Measurements from ENCODE around the gene DIP2A. TPM values are rescaled to one million over a fixed set of nuclear protein-coding genes. Genes with fewer than 3 reads are reported as not detected.
"Not testable (repeated sequence)": the region's sequence is repeated elsewhere in the genome, so short reads cannot be mapped to it uniquely, and the experiment has no call there.

DIP2A gene
- total RNA-seq, 2 experiments from 2014 or later, result 61.2 to 66.1 TPM

- CTCF ChIA-PET, result no interaction called here
- intact Hi-C loops (cut with DNase I, micrococcal nuclease), result no loop called here
Observed at GRCh38 chr21:46517361-46517760, 58.7 kb downstream of the DIP2A start.

GRCh38 chr21:46518983-46519583 lies 60.4 kb downstream of the DIP2A start:
- no peak for ATAC-seq (ENCODE audit: poor library complexity)
- H3K27me3 ChIP-seq (ENCODE audit: control insufficient read depth in 1 of 2, insufficient read depth in 2 of 2, low read length in 2 of 2), result no peaks in the 10 kb centered on the region
- H3K27me3 Mint-ChIP-seq, result no peaks in the 10 kb centered on the region
- H3K27ac Mint-ChIP-seq, result no peak overlapping the region
- no peak for DNase-seq
- H3K4me1 Mint-ChIP-seq (ENCODE audit: low read depth), result peaks cover 18% of the 10 kb centered on the region
- H3K27ac ChIP-seq (ENCODE audit: low read depth in 1 of 2, low read length in 2 of 2), result no peak overlapping the region
- peaks cover 25% of the 10 kb centered on the region for H3K36me3 ChIP-seq (ENCODE audit: insufficient read depth, low read length)
- no peaks in the 10 kb centered on the region for H3K9me3 ChIP-seq (ENCODE audit: control insufficient read depth in 1 of 2, insufficient read depth in 1 of 2, low read length in 2 of 2)
- POLR2A ChIA-PET, result interaction anchor here (0.7 kb wide), 1 partner anchor 13 kb away, joined by 3 read pairs; no protein-coding TSS in a partner anchor
- intact Hi-C loops (cut with DNase I, micrococcal nuclease), result no loop called here
- no peak overlapping the region for H3K4me3 Mint-ChIP-seq
- peaks cover 8% of the 10 kb centered on the region for H3K4me1 ChIP-seq (ENCODE audit: insufficient read depth, low read length)
- no peak overlapping the region for H3K4me3 ChIP-seq (ENCODE audit: low read length)
- no peak for TF ChIP-seq CTCF (IDR thresholded peaks at IDR 0.05)
- peaks cover 77% of the 10 kb centered on the region for H3K36me3 Mint-ChIP-seq (ENCODE audit: low read depth)
- H3K9me3 Mint-ChIP-seq, result no peaks in the 10 kb centered on the region
- CTCF ChIA-PET, result no interaction called here

More at GRCh38 chr21:46517361-46517760, 58.7 kb downstream of the DIP2A start:
- Mint-ChIP-seq H3K9me3 (no peaks in the 10 kb centered on the region), H3K4me1 (ENCODE audit: low read depth) (peaks cover 26% of the 10 kb centered on the region), H3K27me3 (no peaks in the 10 kb centered on the region), H3K4me3 (no peak overlapping the region), H3K27ac (no peak overlapping the region), H3K36me3 (ENCODE audit: low read depth) (peaks cover 84% of the 10 kb centered on the region)
- Histone ChIP-seq H3K27me3 (ENCODE audit: control insufficient read depth in 1 of 2, insufficient read depth in 2 of 2, low read length in 2 of 2) (no peaks in the 10 kb centered on the region), H3K27ac (ENCODE audit: low read depth in 1 of 2, low read length in 2 of 2) (no peak overlapping the region), H3K9me3 (ENCODE audit: control insufficient read depth in 1 of 2, insufficient read depth in 1 of 2, low read length in 2 of 2) (no peaks in the 10 kb centered on the region), H3K4me1 (ENCODE audit: insufficient read depth, low read length) (peaks cover 8% of the 10 kb centered on the region), H3K4me3 (ENCODE audit: low read length) (no peak overlapping the region), H3K36me3 (ENCODE audit: insufficient read depth, low read length) (peaks cover 27% of the 10 kb centered on the region)
- ATAC-seq (ENCODE audit: poor library complexity), result no peak
- TF ChIP-seq CTCF (IDR thresholded peaks at IDR 0.05), result no peak
- POLR2A ChIA-PET, result no interaction called here
- no peak for DNase-seq

DNA sequence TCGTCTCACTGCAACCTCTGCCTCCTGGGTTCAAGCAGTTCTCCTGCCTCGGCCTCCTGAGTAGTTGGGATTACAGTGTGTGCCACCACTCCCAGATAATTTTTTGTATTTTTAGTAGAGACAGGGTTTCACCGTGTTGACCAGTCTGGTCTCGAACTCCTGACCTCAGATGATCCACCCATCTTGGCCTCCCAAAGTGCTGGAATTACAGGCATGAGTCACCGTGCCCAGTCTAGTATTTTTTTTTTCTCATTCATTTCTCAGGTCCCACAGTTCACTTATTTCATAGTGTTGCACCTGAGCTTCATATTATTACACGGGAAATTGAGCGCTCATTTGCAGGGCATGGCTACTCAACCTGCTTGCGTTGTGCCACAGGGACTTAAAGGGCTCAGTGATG lies 68.7 kb downstream of the DIP2A start:
- ATAC-seq (ENCODE audit: poor library complexity); intact Hi-C loops (cut with DNase I, micrococcal nuclease); H3K27me3 Mint-ChIP-seq; H3K4me3 ChIP-seq (ENCODE audit: low read length); H3K27me3 ChIP-seq (ENCODE audit: control insufficient read depth in 1 of 2, insufficient read depth in 2 of 2, low read length in 2 of 2); CTCF ChIA-PET; H3K4me3 Mint-ChIP-seq; H3K4me1 ChIP-seq (ENCODE audit: insufficient read depth, low read length); H3K9me3 Mint-ChIP-seq; H3K9me3 ChIP-seq (ENCODE audit: control insufficient read depth in 1 of 2, insufficient read depth in 1 of 2, low read length in 2 of 2); H3K27ac ChIP-seq (ENCODE audit: low read depth in 1 of 2, low read length in 2 of 2); DNase-seq: not testable (repeated sequence)
- Mint-ChIP-seq H3K27ac (peak overlapping the region; percentile 19), H3K4me1 (ENCODE audit: low read depth) (peaks cover 50% of the 10 kb centered on the region), H3K36me3 (ENCODE audit: low read depth) (peaks cover 63% of the 10 kb centered on the region)
- POLR2A ChIA-PET, result interaction anchor here (1.4 kb wide), 1 partner anchor 109 kb away, joined by 6 read pairs; no protein-coding TSS in a partner anchor
- peaks cover 12% of the 10 kb centered on the region for H3K36me3 ChIP-seq (ENCODE audit: insufficient read depth, low read length)

- ATAC-seq (ENCODE audit: poor library complexity), result no peak
- no peaks in the 10 kb centered on the region for H3K9me3 ChIP-seq (ENCODE audit: control insufficient read depth in 1 of 2, insufficient read depth in 1 of 2, low read length in 2 of 2)
- intact Hi-C loops (cut with DNase I, micrococcal nuclease), result no loop called here
- Mint-ChIP-seq H3K27ac (peak overlapping the region; percentile 19), H3K4me1 (ENCODE audit: low read depth) (peaks cover 53% of the 10 kb centered on the region), H3K36me3 (ENCODE audit: low read depth) (peaks cover 67% of the 10 kb centered on the region), H3K4me3 (no peak overlapping the region), H3K27me3 (no peaks in the 10 kb centered on the region), H3K9me3 (no peaks in the 10 kb centered on the region)
- no peak for TF ChIP-seq CTCF (IDR thresholded peaks at IDR 0.05)
- no peak overlapping the region for H3K4me3 ChIP-seq (ENCODE audit: low read length)
- DNase-seq, result no peak
- H3K4me1 ChIP-seq (ENCODE audit: insufficient read depth, low read length), result peaks cover 5% of the 10 kb centered on the region
- no peaks in the 10 kb centered on the region for H3K27me3 ChIP-seq (ENCODE audit: control insufficient read depth in 1 of 2, insufficient read depth in 2 of 2, low read length in 2 of 2)
- ChIA-PET POLR2A (interaction anchor here (0.6 kb wide), 1 partner anchor 14 kb away, joined by 4 read pairs; no protein-coding TSS in a partner anchor), CTCF (no interaction called here)
- H3K36me3 ChIP-seq (ENCODE audit: insufficient read depth, low read length), result peaks cover 12% of the 10 kb centered on the region
- H3K27ac ChIP-seq (ENCODE audit: low read depth in 1 of 2, low read length in 2 of 2), result no peak overlapping the region
Observed at GRCh38 chr21:46527801-46528200, 69.1 kb downstream of the DIP2A start.
